IMR-90 (cell line): ENCODE data around the gene NTM. TPM values are rescaled to one million over a fixed set of nuclear protein-coding genes. Genes with fewer than 3 reads are reported as not detected.
A peak's percentile ranks its signal among the peaks of the same experiment; 100 is the strongest.

Experiments
- ATAC-seq: fragments of 200-7000 bp; cut with Tn5 transposase; 2 replicates; pipeline ENCODE4 v1.9.1; 2020; ENCODE audit warnings: low read depth, mild to moderate bottlenecking, moderate library complexity
- BruUV-seq: library from RNA; stranded (reverse); fragments of 400-500 nt; replicated peaks from 2 replicates; lab custom pipeline; 2021; lab: Mats Ljungman, UMichigan
- CTCF ChIA-PET: fragments of 300-600 bp; formaldehyde crosslinking; extraction: SDS; loops from one replicate; lab custom pipeline; 2021; ENCODE audit warnings: antibody characterized with exemption; lab: Yijun Ruan, JAX
- POLR2A ChIA-PET: fragments of 300-600 bp; sonication (Branson Sonifier 250); formaldehyde crosslinking; loops from one replicate; lab custom pipeline; 2022; ENCODE audit warnings: antibody characterized with exemption; ENCODE audit not compliant: unreplicated experiment; lab: Charles Lee
- DNase-seq: peaks from one replicate; pipeline ENCODE4 v3.0.0; 2013
- H2AFZ ChIP-seq: replicated peaks from 2 replicates; pipeline ENCODE3; 2013; ENCODE audit warnings: low read length, mild to moderate bottlenecking; ENCODE audit not compliant: poor library complexity
- H2AK5ac ChIP-seq: 2 replicates; pipeline ENCODE4 v1.6.1; 2013; ENCODE audit warnings: low read depth, low read length, inconsistent platforms
- H2AK9ac ChIP-seq: replicated peaks from 2 replicates; pipeline ENCODE3; 2013; ENCODE audit warnings: mild to moderate bottlenecking, low read depth, low read length, moderate library complexity; ENCODE audit not compliant: poor library complexity
- H2BK120ac ChIP-seq: 2 replicates; pipeline ENCODE4 v1.6.1; 2013; ENCODE audit warnings: low read depth, low read length, inconsistent platforms
- H2BK15ac ChIP-seq: 3 replicates; pipeline ENCODE4 v1.6.1; 2013; ENCODE audit warnings: low read depth, low read length, inconsistent platforms
- H2BK20ac ChIP-seq: 2 replicates; pipeline ENCODE4 v1.6.1; 2013; ENCODE audit warnings: low read depth, mild to moderate bottlenecking, inconsistent platforms, low read length, moderate library complexity
- H2BK5ac ChIP-seq: 2 replicates; pipeline ENCODE4 v1.6.1; 2013; ENCODE audit warnings: mild to moderate bottlenecking, low read depth, low read length, inconsistent platforms; ENCODE audit not compliant: poor library complexity, severe bottlenecking
- H3K14ac ChIP-seq: replicated peaks from 2 replicates; pipeline ENCODE4 v1.6.1; 2013; ENCODE audit warnings: low read depth, low read length, inconsistent platforms
- H3K18ac ChIP-seq: 2 replicates; pipeline ENCODE4 v1.6.1; 2013; ENCODE audit warnings: low read depth, low read length, control low read depth
- H3K23ac ChIP-seq: 2 replicates; pipeline ENCODE4 v1.6.1; 2013; ENCODE audit warnings: low read depth, low read length, inconsistent platforms
- H3K27ac ChIP-seq: 2 replicates; pipeline ENCODE4 v1.5.1; 2013; ENCODE audit warnings: mild to moderate bottlenecking, control low read depth, low read length; ENCODE audit not compliant: insufficient read depth
- H3K27me3 ChIP-seq: 2 replicates; pipeline ENCODE4 v1.6.1; 2013; ENCODE audit warnings: low read length; ENCODE audit not compliant: control insufficient read depth, insufficient read depth
- H3K36me3 ChIP-seq: 2 replicates; pipeline ENCODE4 v1.6.1; 2013; ENCODE audit warnings: low read length, mixed read lengths; ENCODE audit not compliant: control insufficient read depth, insufficient read depth
- H3K4ac ChIP-seq: 2 replicates; pipeline ENCODE4 v1.6.1; 2013; ENCODE audit warnings: low read depth, low read length, inconsistent platforms
- H3K4me1 ChIP-seq: 2 replicates; pipeline ENCODE4 v1.6.1; 2013; ENCODE audit warnings: low read length, mixed read lengths; ENCODE audit not compliant: control insufficient read depth, insufficient read depth
- H3K4me2 ChIP-seq: 2 replicates; pipeline ENCODE4 v1.6.1; 2013; ENCODE audit warnings: low read depth, mild to moderate bottlenecking, control low read depth, low read length, moderate library complexity
- H3K4me3 ChIP-seq: 2 replicates; pipeline ENCODE4 v1.5.1; 2013; ENCODE audit warnings: low read depth, mild to moderate bottlenecking, control low read depth, low read length, moderate library complexity; ENCODE audit not compliant: insufficient read depth
- H3K56ac ChIP-seq: 2 replicates; pipeline ENCODE4 v1.6.1; 2013; ENCODE audit warnings: low read length, inconsistent platforms; ENCODE audit not compliant: insufficient read depth; ENCODE audit errors: extremely low read depth
- H3K79me1 ChIP-seq, 2 experiments: 2 replicates each; pipeline ENCODE4 v1.6.1; 2013; ENCODE audit warnings: low read length in 2 of 2, inconsistent platforms in 1 of 2, low read depth in 1 of 2
- H3K9ac ChIP-seq: 2 replicates; pipeline ENCODE4 v1.6.1; 2013; ENCODE audit warnings: low read depth, low read length, control low read depth
- H3K9me1 ChIP-seq: 2 replicates; pipeline ENCODE4 v1.6.1; 2013; ENCODE audit warnings: low read length, inconsistent platforms; ENCODE audit not compliant: insufficient read depth
- H3K9me3 ChIP-seq: 2 replicates; pipeline ENCODE4 v1.6.1; 2013; ENCODE audit warnings: low read length; ENCODE audit not compliant: control insufficient read depth, insufficient read depth
- H4K20me1 ChIP-seq: 2 replicates; pipeline ENCODE4 v1.6.1; 2013; ENCODE audit warnings: low read length, inconsistent platforms; ENCODE audit not compliant: insufficient read depth
- H4K5ac ChIP-seq: 2 replicates; pipeline ENCODE4 v1.6.1; 2013; ENCODE audit warnings: mild to moderate bottlenecking, low read depth, low read length, control low read depth
- H4K8ac ChIP-seq, 2 experiments: 2 replicates each; pipeline ENCODE4 v1.6.1; 2013; ENCODE audit warnings: low read depth in 2 of 2, low read length in 2 of 2, control low read depth in 1 of 2, inconsistent platforms in 1 of 2
- H4K91ac ChIP-seq: 2 replicates; pipeline ENCODE4 v1.6.1; 2013; ENCODE audit warnings: low read depth, low read length, inconsistent platforms; ENCODE audit not compliant: insufficient read depth
- FOS ChIP-seq: fragments of 150-350 bp; IDR thresholded peaks from 2 replicates; pipeline ENCODE4 v1.6.1; 2016; ENCODE audit warnings: low read depth, low read length
- MAFK ChIP-seq: IDR thresholded peaks from 2 replicates; pipeline ENCODE4 v1.6.1; 2012; ENCODE audit warnings: low read depth, low read length, improper control_type of control experiment
- RFX5 ChIP-seq: IDR thresholded peaks from 2 replicates; pipeline ENCODE4 v1.8.0; 2012; ENCODE audit warnings: low read depth, mild to moderate bottlenecking, low read length, moderate library complexity
- WGBS, 2 experiments: methylation state at CpG; one replicate each; pipeline versions ENCODE4 v1.1.5 to v1.1.7; 2013; ENCODE audit warnings: missing lambda C conversion rate in 2 of 2; ENCODE audit not compliant: insufficient read length in 1 of 2; ENCODE audit errors: extremely low coverage in 2 of 2; 5-methylcytosine and 5-hydroxymethylcytosine counted together
- dilution Hi-C: fragments of 300-500 bp; cut with HindIII; formaldehyde crosslinking; loops from one replicate; pipeline ENCODE4 v1.14.3; 2018; ENCODE audit warnings: low sequenced_read_pairs; ENCODE audit not compliant: unreplicated experiment
- in situ Hi-C: fragments of 300-500 bp; cut with MboI; formaldehyde crosslinking; loops from 3 replicates; pipeline ENCODE4 v1.14.3; 2019; ENCODE audit warnings: low sequenced_read_pairs, inconsistent platforms, mixed read lengths
- intact Hi-C: fragments of 100-400 bp; cut with micrococcal nuclease; formaldehyde crosslinking; loops from 2 replicates; pipeline ENCODE4 v1.10.0; 2022
- polyA plus RNA-seq, 3 experiments: library from polyadenylated mRNA; depleted of rRNA; stranded (reverse); fragments of >200 nt; gene quantifications; 2 replicates each; pipeline ENCODE4 v1.2.3, GENCODE V29; 2012; ENCODE audit warnings: low replicate concordance in 1 of 3
- total RNA-seq: library from RNA; depleted of rRNA; stranded (reverse); fragments of >200 nt; gene quantifications from 2 replicates; pipeline ENCODE4 v1.2.3, GENCODE V29; 2012

The NTM gene
- total and polyA plus RNA-seq, 2 of the 4 experiments (the other 2 are of a cell fraction) = 19.5 to 25.5 TPM

- Histone ChIP-seq H3K9me3 (no peaks in the 10 kb centered on the region), H3K4me3 (no peak overlapping the region), H3K23ac (no peak overlapping the region), H3K79me1 (no peaks in the 10 kb centered on the region; a peak in 1 of 4 replicates), H3K56ac (no peak overlapping the region), H2BK120ac (no peak overlapping the region), H2AFZ (no peak overlapping the region), H3K14ac (no peak overlapping the region), H3K4me2 (no peak overlapping the region), H4K8ac (no peak overlapping the region), H3K36me3 (no peaks in the 10 kb centered on the region), H3K27ac (no peak overlapping the region), H3K9me1 (no peaks in the 10 kb centered on the region), H3K27me3 (no peaks in the 10 kb centered on the region), H2AK9ac (no peak overlapping the region), H2BK15ac (no peak overlapping the region), H2BK5ac (no peak overlapping the region), H3K9ac (no peak overlapping the region), H4K91ac (no peak overlapping the region), H3K4ac (no peak overlapping the region), H2AK5ac (no peak overlapping the region), H4K5ac (no peak overlapping the region), H2BK20ac (no peak overlapping the region), H4K20me1 (no peaks in the 10 kb centered on the region), H3K18ac (no peak overlapping the region), H3K4me1 (no peaks in the 10 kb centered on the region)
- no CpG with 5 or more reads among the region's 3 CpGs for WGBS, 2 experiments
- in situ Hi-C loops = no loop called here
- dilution Hi-C loops = no loop called here
- peak; percentile 80 for TF ChIP-seq MAFK
- TF ChIP-seq FOS = no peak
- TF ChIP-seq RFX5 = no peak
- DNase-seq (no peak), ATAC-seq (no peak)
- intact Hi-C loops = no loop called here
- no TSS peak for BruUV-seq
- ChIA-PET CTCF (no interaction called here), POLR2A (no interaction called here)
Measured at GRCh38 chr11:132301900-132302299, 931.5 kb downstream of the NTM start.
